ENCODE measurements around the gene IL1RAPL2.

GRCh38 chrX:105126201-105126600 lies 560.2 kb downstream of the IL1RAPL2 start:
- TF ChIP-seq CTCF (IDR thresholded peaks at IDR 0.05): no peak
- TF ChIP-seq, protein P1, sequence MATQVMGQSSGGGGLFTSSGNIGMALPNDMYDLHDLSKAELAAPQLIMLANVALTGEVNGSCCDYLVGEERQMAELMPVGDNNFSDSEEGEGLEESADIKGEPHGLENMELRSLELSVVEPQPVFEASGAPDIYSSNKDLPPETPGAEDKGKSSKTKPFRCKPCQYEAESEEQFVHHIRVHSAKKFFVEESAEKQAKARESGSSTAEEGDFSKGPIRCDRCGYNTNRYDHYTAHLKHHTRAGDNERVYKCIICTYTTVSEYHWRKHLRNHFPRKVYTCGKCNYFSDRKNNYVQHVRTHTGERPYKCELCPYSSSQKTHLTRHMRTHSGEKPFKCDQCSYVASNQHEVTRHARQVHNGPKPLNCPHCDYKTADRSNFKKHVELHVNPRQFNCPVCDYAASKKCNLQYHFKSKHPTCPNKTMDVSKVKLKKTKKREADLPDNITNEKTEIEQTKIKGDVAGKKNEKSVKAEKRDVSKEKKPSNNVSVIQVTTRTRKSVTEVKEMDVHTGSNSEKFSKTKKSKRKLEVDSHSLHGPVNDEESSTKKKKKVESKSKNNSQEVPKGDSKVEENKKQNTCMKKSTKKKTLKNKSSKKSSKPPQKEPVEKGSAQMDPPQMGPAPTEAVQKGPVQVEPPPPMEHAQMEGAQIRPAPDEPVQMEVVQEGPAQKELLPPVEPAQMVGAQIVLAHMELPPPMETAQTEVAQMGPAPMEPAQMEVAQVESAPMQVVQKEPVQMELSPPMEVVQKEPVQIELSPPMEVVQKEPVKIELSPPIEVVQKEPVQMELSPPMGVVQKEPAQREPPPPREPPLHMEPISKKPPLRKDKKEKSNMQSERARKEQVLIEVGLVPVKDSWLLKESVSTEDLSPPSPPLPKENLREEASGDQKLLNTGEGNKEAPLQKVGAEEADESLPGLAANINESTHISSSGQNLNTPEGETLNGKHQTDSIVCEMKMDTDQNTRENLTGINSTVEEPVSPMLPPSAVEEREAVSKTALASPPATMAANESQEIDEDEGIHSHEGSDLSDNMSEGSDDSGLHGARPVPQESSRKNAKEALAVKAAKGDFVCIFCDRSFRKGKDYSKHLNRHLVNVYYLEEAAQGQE (IDR thresholded peaks at IDR 0.05; ENCODE audit: insufficient read depth in 1 of 2, low read depth in 2 of 2, low read length in 1 of 2): no peak
- no peak for TF ChIP-seq POLR2AphosphoS5 (IDR thresholded peaks at IDR 0.05; ENCODE audit: low read depth, low read length)
- TF ChIP-seq TCF7L2 (IDR thresholded peaks at IDR 0.05; ENCODE audit: low read depth, low read length): no peak
- TF ChIP-seq SIN3A (IDR thresholded peaks at IDR 0.05; ENCODE audit: borderline replicate concordance, insufficient read depth, low read depth, low read length): no peak
